Neutrophil (primary cell): ENCODE data around the gene BCS1L.
A peak's percentile ranks its signal among the peaks of the same experiment; 100 is the strongest.

Experiments used
- H3K27ac ChIP-seq: fragments of 200-600 bp; sonication (generic); 2 replicates; pipeline ENCODE4 v1.5.1; 2016; ENCODE audit warnings: mild to moderate bottlenecking, moderate library complexity
- H3K27me3 ChIP-seq: fragments of 200-600 bp; sonication (generic); 2 replicates; pipeline ENCODE4 v1.6.0; 2016; ENCODE audit warnings: mild to moderate bottlenecking
- H3K36me3 ChIP-seq: fragments of 200-600 bp; sonication (generic); 2 replicates; pipeline ENCODE4 v1.5.1; 2017
- H3K4me1 ChIP-seq, 2 experiments: fragments of 200-600 bp in 1 of 2; sonication (generic) in 1 of 2; 1 replicate in 1 of 2; 2 replicates in 1 of 2; pipeline versions ENCODE4 v1.5.1 to v1.6.1; 2013 to 2016; ENCODE audit warnings: low read depth in 1 of 2, low read length in 1 of 2, mild to moderate bottlenecking in 1 of 2, moderate library complexity in 1 of 2; ENCODE audit not compliant: control insufficient read depth in 1 of 2, insufficient read depth in 1 of 2
- H3K4me3 ChIP-seq, 2 experiments: fragments of 200-600 bp in 1 of 2; sonication (generic) in 1 of 2; 1 replicate in 1 of 2; 2 replicates in 1 of 2; pipeline ENCODE4 v1.5.1; 2013 to 2016; ENCODE audit warnings: low read depth in 1 of 2, low read length in 1 of 2, mild to moderate bottlenecking in 1 of 2, moderate library complexity in 1 of 2
- H3K9me3 ChIP-seq: fragments of 200-600 bp; sonication (generic); 2 replicates; pipeline ENCODE4 v1.5.1; 2016
- CTCF ChIP-seq: fragments of 200-600 bp; sonication (generic); IDR thresholded peaks from 2 replicates; pipeline ENCODE4 v1.5.1; 2016; ENCODE audit warnings: antibody characterized with exemption

Gene BCS1L

GRCh38 chr2:218709908-218710307 lies 50.4 kb downstream of the BCS1L start:
- Histone ChIP-seq H3K27me3 (peaks cover 5% of the 10 kb centered on the region), H3K4me3 (peak overlapping the region in 1 of 2 experiments; percentile 75), H3K4me1 (peaks cover 15% of the 10 kb centered on the region in 2 experiments), H3K36me3 (no peaks in the 10 kb centered on the region), H3K27ac (no peak overlapping the region), H3K9me3 (no peaks in the 10 kb centered on the region)
- no peak for TF ChIP-seq CTCF

- TF ChIP-seq CTCF: no peak
- Histone ChIP-seq H3K27ac (peak overlapping the region; percentile 85), H3K4me3 (peak overlapping the region; percentile 75 to 86), H3K4me1 (peaks cover 15 to 16% of the 10 kb centered on the region in 2 experiments), H3K36me3 (no peaks in the 10 kb centered on the region), H3K9me3 (no peaks in the 10 kb centered on the region), H3K27me3 (peaks cover 5% of the 10 kb centered on the region)
Measured at GRCh38 chr2:218710334-218710686, 50.8 kb downstream of the BCS1L start.

GRCh38 chr2:218710687-218711549 lies 51.4 kb downstream of the BCS1L start, which contains the start of gene TTLL4:
Gene TTLL4, plus strand, starts transcription at chr2:218710835. Its CDS starts 26,842 bp downstream, at chr2:218737677.
- peaks cover 15 to 18% of the 10 kb centered on the region in 2 experiments for H3K4me1 ChIP-seq
- peak within 1 kb of the TSS; percentile 75 to 86 for H3K4me3 ChIP-seq
- no peaks in the 10 kb centered on the region for H3K36me3 ChIP-seq
- H3K27me3 ChIP-seq: peaks cover 4% of the 10 kb centered on the region
- H3K9me3 ChIP-seq: no peaks in the 10 kb centered on the region
- peak within 1 kb of the TSS; percentile 85 for H3K27ac ChIP-seq
- peak; percentile 96 for TF ChIP-seq CTCF

GRCh38 chr2:218711550-218711929 lies 52.1 kb downstream of the BCS1L start:
- H3K4me1 ChIP-seq: peaks cover 15 to 18% of the 10 kb centered on the region in 2 experiments
- TF ChIP-seq CTCF: no peak
- no peaks in the 10 kb centered on the region for H3K36me3 ChIP-seq
- no peaks in the 10 kb centered on the region for H3K27me3 ChIP-seq
- H3K27ac ChIP-seq: peak overlapping the region; percentile 85
- no peaks in the 10 kb centered on the region for H3K9me3 ChIP-seq
- H3K4me3 ChIP-seq: peak overlapping the region; percentile 75 to 86
